Fibroblast of skin of left biceps (primary cell): Measurements from ENCODE around the gene PITPNM3.
"Not testable (repeated sequence)": the region's sequence is repeated elsewhere in the genome, so short reads cannot be mapped to it uniquely, and the experiment has no call there.

ENCODE experiments used
- DNase-seq, 2 experiments: peaks; one replicate each; pipeline ENCODE4 v3.0.0-alpha.2; 2013; ENCODE audit warnings: low read depth in 2 of 2

PITPNM3 gene

DNA sequence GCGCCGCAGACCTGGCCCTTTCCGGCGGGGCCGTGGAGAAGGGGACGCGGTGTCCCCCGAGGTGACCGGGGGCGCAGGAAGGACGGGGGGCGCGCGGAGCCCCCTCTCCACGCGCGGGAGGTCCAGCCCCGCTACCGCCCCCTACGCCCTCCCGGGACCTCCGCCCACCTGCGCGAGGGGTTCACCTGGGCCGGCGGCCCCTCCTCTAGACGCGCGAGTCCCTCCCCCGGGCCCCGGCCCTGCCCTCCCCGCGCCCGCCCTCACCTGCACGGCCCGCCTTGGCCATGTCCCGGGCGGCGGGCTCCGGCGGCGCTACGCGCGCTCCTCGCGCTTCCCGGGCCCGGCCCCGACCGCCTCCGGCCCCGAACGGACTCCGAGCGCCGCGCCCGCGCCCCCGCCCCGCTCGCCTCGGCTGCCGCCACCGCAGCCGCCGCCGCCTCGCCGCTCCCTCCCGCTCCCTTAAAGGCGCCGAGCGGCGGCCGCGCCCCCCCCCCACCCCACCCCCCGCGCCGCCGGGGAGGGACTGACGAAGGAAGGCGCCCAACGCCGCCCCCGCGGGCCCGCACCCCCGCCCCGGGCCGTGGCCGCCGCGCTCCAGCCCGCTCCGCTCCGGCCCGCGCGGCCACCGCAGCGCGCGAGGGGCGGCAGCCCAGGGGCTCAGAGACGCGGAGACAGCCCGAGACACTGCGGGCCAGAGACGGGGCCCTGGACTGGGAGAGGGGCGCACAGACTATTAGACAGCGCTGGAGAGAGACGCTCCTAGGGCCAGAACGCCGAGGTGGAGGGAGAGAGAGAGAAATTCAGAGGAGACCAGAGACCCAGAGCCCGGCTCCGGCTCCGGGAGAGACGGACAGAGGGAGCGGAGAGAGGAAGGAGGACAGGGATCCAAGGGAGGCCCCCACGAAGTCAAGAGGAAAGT, at the start of gene PITPNM3:
Gene PITPNM3, minus strand, starts transcription at position 435 of the 919 bp plus-strand sequence. Its CDS starts 149 bp downstream, at position 286.
- no peak for DNase-seq

DNA sequence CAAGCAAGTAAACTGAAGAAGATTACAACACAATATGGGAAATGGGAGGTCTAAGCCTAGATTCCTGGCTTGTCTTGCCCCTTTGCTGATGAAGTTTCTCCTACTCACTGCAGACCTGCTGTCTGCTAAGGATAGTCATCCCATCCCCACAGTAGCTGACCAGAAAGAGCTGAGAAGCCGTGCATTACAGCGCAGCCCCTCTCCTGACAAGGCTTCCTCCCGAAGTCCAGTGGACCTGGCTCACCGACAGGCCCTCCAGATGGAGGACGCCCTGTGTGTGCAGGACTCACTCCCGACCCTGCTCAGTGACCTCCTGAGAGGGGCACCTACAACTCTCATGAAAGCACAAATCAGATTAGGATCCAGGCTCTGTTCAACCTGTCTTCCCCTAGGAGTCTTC, 48.8 kb upstream of the PITPNM3 start:
- DNase-seq = no peak

DNA sequence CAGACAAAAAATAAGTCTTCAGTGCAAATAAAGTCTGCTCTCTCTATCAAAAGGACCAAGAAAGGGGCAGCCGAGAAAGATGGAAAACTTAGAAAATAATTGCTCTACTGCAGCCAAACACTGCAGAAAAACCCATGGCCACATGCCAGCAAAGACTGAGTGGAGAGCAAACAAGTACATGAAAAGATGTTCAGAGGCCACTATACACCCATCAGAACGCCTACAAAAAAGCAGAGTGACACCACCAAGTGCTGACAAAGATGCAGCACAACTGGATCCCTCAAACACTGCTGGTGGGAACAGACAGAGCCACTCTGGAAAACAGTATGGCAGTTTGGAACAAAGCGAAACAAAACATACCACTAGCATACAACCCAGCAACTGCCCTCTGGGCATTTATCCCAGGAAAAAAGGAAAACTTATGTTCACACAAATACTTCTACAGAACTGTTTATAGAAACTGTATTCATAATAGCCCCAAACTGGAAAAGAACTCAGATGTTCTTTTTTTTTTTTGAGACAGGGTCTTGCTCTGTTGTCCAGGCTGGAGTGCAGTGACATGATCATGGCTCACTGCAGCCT, 47.5 kb upstream of the PITPNM3 start:
- no peak for DNase-seq

DNA sequence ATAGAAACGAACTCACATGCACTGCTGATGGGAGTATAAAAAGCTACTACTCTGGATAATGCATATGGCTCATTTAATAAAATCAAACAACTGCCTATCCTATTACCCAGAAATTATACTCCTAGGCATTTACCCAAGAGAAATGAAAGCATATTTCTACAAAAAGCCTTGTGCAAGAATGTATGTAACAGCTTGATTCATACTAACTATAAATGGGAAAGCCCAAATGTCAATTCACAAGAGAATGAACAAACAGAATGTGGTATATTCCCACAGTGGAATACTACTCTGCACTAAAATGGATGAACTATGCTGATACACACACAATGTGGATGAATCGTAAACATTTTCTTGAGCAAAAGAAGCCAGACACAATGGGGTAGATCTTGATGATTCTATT, 45.8 kb upstream of the PITPNM3 start:
- DNase-seq = no peak

- DNase-seq = no peak
Measured at GRCh38 chr17:6599364-6599763, 43.0 kb upstream of the PITPNM3 start.

DNA sequence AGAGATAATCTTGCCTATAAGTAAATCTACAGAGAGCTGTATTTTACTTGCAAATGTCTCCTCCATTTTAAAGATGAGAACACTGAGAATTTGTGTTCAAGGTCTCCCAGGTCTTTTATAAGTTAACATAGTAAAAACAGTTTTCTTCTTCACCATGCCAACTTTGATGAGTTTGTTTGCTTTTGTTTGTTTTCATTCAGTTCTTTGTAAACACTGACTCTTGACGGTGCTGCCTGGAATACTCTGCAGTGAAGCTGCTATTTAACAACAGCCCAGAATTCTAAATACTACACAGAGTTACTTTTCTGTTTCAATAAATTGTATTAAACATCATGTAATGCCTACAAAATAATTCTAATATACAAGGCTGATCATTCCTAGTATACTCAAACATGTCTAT, 41.4 kb upstream of the PITPNM3 start:
- no peak for DNase-seq

DNA sequence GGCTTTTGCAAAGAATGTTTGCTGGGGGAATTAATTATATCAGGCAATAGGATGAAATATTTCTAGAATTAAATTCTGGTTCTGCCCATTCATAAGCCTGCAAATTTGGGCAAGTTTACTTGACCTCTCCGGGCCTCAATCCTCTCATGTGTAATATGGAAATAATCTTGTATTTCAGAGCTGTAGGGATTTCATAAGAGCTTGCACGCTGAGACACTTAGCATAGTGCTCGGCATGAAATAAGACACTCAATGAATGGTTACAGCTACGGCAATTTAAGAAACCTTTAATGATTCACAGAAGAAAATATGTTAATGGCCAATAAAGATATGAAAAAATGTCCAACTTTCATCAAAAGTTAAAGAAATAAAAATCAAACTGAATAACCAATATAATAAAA, 40.6 kb upstream of the PITPNM3 start:
- no peak for DNase-seq

DNA sequence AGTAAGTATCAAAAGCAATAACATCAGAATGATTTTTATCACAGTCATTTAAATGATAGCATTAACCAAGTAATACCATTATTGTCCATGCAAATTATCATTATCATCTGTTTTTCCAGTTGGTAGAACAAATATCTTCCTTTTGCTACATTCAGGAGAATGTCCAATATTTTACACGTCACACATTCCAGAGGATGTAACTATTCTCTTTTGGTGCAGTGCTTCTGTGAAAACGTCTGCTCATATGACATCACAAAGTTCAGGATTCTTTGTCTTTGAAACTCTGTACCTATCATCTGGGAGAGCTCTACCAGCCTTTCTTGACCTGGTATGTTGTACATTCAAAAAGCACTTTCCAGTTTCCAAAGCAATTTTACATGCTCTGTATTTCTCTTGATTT, 40.2 kb upstream of the PITPNM3 start:
- DNase-seq = no peak

DNA sequence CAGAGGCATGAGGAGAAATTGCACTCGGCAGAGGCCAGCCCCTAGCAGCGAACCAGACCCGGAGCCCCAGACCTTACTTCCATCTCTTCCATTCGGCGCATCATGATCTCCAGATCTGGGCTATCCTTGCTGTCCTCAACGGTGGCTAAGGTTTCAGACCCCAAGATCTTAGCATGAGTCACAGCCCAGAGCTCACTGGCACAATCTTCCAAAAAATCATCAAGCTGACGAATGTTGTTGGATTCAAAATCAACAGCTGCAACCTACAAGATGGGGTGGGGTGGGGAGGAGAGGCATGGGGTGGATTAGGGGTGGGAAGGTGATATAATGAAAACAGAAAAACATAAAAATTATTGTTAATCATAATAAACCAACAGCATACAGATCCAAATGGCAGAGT, 39.7 kb upstream of the PITPNM3 start:
- no peak for DNase-seq

GRCh38 chr17:6593371-6593770, 37.0 kb upstream of the PITPNM3 start:
- not testable (repeated sequence) for DNase-seq

- no peak for DNase-seq
Measured at GRCh38 chr17:6592173-6592572, 35.8 kb upstream of the PITPNM3 start.

DNA sequence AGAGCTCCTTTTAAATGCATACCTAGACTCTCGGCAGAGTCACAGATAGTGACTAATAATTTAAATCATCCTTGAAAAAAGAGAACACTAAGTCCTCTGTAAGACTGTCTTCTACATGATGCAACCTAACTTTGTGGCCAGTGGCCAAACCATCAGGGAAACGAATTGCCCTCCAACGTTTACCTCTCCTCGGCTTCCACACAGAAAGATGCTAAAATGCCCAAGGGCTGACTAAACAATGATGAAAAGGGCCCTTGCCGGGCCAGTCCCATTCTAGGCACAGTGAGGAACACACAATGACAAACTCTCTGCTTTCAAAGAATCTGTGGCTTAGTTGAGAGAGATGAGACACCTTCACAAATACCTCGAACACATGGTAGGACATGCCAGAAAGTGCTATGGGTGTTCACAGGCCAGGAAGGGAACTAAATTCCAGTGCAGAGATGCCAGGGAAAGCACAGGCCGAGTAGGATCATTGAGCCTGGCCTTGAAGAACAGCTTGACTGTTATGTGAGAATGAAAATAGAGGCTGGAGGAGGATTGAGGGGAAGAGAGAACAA, 35.3 kb upstream of the PITPNM3 start:
- peak; percentile 70 to 72 for DNase-seq

- DNase-seq = peak; percentile 40
Measured at GRCh38 chr17:6589266-6589946, 33.1 kb upstream of the PITPNM3 start.

DNA sequence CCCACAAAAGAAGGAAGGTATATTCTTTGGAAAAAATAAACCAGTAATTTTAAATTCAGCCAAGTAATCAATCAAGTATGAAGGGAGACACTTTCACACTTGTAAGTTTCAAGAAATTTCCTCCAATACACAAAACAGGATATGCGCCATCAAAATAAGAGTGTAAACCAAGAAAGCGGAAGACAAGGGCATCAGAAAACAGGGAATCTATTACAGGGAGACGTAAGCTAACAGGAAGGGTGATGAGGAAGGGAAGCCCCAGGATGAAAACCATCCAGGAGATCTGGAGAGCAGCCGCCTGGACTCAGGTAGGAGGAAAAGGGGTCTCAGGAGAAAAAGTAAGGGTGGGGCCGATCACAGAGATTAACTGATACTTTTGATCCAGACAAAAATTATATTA, 31.8 kb upstream of the PITPNM3 start:
- DNase-seq = no peak

DNA sequence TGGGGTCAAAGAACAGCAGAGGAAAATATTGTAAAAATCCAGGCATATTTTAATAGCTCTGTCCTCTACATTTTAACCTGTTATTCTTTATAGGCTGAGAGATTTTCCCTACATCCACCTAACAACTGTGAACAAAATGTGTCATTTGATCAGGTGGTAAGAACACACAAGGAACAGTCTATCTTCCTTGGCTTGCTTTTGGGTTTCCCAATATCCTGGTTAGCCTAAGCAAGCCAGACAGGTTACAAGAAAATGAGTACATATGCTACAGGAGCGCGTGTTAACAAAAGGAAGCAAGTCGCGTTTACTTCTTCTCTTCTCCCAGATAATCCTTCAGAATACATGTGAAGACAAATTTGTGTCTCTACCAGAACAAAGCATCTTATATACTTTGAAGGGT, 31.0 kb upstream of the PITPNM3 start:
- no peak for DNase-seq

GRCh38 chr17:6583411-6583810, 27.1 kb upstream of the PITPNM3 start:
- no peak for DNase-seq

GRCh38 chr17:6580625-6581024, 24.3 kb upstream of the PITPNM3 start:
- no peak for DNase-seq

DNA sequence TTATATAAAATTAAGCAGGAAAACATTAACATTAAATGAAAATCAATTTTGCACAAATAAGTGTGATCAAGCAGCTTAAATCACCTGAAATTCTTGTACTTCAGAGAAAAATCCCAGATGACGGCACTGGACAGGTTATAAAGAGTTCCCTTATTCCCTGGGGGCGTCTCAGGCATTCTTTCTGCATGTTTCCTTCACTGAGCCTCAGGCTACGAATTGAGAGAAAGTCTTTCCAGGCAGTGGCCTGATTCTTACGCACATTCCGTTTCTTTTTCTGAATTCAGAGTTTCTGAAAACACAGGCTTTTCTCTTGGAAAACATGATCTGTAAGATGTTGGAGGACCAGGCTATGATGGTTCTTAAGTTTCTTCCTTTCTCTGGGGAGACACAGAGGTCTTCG, 22.1 kb upstream of the PITPNM3 start:
- no peak for DNase-seq

- no peak for DNase-seq
Measured at GRCh38 chr17:6577686-6578263, 21.4 kb upstream of the PITPNM3 start.

DNA sequence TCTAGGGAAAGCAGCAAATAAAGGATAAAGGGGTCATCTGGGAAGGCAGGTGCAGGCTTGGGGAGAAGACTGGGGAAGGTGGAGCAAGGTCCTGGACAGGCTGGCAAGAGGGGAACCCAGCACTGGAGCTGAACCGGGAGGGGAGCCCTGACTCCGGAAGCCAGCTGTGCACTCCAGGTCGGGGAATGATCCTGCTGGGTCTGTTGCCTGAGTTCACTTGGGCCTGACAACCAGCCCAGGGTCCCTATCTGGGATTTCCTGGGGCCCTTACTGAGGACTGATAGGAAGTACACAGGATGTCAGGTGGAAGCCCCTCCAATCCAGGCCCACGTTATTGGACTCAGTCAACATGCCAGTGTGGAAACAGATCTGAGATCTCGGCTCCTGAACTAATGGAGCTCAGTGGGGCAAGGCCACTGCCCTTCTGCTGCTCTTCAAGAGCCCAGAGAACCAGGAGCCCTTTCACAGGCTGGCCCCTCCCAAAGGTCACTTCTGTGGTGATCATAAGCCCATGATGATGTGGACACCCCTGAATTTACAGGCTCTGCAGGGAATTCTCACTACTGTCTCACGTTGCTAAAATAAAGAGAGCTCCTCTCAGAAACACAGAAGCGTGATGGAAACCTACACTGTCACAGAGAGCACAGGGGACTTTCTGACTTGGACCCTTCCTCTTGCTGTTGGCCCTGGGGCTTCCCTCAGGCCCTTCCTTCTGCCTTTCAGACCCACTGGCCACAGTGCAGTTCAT, 19.9 kb upstream of the PITPNM3 start:
- DNase-seq = no peak

GRCh38 chr17:6575596-6575988, 19.2 kb upstream of the PITPNM3 start:
- no peak for DNase-seq
